Measurements from ENCODE around the gene ACP3.
"Not testable (repeated sequence)": the region's sequence is repeated elsewhere in the genome, so short reads cannot be mapped to it uniquely, and the experiment has no call there.

The ACP3 gene

DNA sequence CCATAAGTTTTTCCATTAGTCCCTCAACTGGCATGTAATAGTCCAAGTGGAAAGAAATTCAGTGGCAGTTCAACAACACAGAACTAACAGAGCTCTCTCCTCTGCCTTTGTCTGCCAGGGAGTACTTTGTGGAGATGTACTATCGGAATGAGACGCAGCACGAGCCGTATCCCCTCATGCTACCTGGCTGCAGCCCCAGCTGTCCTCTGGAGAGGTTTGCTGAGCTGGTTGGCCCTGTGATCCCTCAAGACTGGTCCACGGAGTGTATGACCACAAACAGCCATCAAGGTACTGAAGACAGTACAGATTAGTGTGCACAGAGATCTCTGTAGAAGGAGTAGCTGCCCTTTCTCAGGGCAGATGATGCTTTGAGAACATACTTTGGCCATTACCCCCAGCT is 39.4 kb downstream of the ACP3 start:
- DNase-seq (ENCODE audit: low read depth in 2 of 3, low spot score in 1 of 3), result no peak

GRCh38 chr3:132360717-132361116 is 43.5 kb downstream of the ACP3 start:
- no peak for DNase-seq (ENCODE audit: low read depth in 2 of 3, low spot score in 1 of 3)

GRCh38 chr3:132362329-132362728 is 45.1 kb downstream of the ACP3 start:
- DNase-seq (ENCODE audit: low read depth in 2 of 3, low spot score in 1 of 3), result no peak

GRCh38 chr3:132368515-132368914 is 51.3 kb downstream of the ACP3 start:
- DNase-seq (ENCODE audit: low read depth in 2 of 3, low spot score in 1 of 3), result no peak

DNA sequence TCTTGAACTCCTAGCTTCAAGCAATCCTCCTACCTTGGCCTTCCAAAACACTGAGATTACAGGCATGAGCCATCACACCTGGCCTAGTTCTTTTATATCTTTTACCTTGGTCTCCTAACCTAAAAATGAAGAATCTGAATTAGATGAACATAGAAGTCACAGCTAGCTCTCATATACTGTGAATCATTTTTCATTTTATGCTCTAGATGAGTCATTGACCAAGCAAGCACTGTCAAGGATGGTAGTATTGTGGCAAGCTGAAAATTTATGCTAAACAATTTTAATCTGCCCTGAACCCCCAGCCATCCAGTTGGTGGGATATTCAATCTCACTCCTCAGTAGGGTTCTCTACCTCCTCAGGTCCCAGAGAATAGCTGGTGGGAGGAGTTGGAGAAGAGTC is 51.8 kb downstream of the ACP3 start:
- DNase-seq (ENCODE audit: low read depth in 2 of 3, low spot score in 1 of 3), result no peak

- DNase-seq (ENCODE audit: low read depth in 2 of 3, low spot score in 1 of 3), result not testable (repeated sequence)
These were observed 59.7 kb downstream of the ACP3 start for GRCh38 chr3:132376945-132377354.

GRCh38 chr3:132378048-132378762 is 61.0 kb downstream of the ACP3 start:
- DNase-seq (ENCODE audit: low read depth in 2 of 3, low spot score in 1 of 3), result no peak

- DNase-seq (ENCODE audit: low read depth in 2 of 3, low spot score in 1 of 3), result no peak
These were observed 61.6 kb downstream of the ACP3 start for GRCh38 chr3:132378846-132379245.

- no peak for DNase-seq (ENCODE audit: low read depth in 2 of 3, low spot score in 1 of 3)
These were observed 63.7 kb downstream of the ACP3 start for GRCh38 chr3:132380920-132381319.

DNA sequence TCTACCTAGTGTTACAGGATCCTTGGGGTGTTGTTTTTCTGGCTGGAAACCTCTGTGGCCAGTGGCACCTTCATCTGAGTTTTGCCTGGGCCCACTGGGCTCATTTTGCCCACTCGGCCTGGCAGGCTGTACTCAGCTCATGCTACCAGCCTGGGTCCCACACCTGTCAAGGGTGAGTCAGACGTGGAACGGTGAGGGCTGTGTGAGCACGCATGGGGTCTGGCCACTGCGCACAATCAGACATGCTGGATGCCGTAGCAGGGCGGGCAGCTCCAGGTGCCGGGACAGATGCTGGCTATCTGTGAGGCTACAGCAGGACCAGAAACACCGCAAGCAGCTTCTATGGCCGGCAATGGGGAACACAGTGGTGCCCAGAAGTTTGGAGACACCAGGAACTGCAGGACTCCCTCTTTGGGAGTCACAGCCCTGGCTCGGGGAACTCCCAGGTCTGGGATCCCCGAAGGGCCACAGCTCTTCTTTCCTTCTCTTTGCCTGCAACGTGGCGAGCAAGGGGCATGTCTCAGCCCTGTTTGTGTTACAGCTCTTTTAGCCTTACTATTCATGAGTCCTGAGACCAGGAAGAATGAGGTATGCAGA is 64.2 kb downstream of the ACP3 start:
- DNase-seq (ENCODE audit: low read depth in 2 of 3, low spot score in 1 of 3), result no peak

DNA sequence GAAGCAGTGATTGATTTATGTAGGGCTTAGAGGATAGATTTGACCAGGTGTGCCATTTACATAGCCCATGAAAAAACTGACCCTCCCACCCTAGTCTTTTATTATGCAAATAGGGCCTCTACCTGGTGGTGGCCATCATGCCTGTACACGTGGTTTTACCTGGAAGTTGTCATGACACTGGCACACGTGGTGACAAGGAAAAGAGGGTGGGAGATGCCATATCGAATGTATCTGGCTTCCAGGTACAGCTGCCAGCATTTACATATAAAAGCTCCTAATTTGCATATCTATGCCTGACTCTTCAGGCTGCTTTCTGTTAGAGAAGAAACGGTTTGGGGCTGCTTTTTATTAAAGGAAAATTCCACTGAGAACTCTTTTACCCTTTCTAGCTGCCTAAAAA is 65.1 kb downstream of the ACP3 start:
- no peak for DNase-seq (ENCODE audit: low read depth in 2 of 3, low spot score in 1 of 3)

GRCh38 chr3:132382688-132383194 is 65.5 kb downstream of the ACP3 start:
- DNase-seq (ENCODE audit: low read depth in 2 of 3, low spot score in 1 of 3), result no peak

GRCh38 chr3:132386259-132386658 is 69.1 kb downstream of the ACP3 start:
- DNase-seq (ENCODE audit: low read depth in 2 of 3, low spot score in 1 of 3), result no peak

GRCh38 chr3:132392675-132393074 is 75.5 kb downstream of the ACP3 start:
- not testable (repeated sequence) for DNase-seq (ENCODE audit: low read depth in 2 of 3, low spot score in 1 of 3)

DNA sequence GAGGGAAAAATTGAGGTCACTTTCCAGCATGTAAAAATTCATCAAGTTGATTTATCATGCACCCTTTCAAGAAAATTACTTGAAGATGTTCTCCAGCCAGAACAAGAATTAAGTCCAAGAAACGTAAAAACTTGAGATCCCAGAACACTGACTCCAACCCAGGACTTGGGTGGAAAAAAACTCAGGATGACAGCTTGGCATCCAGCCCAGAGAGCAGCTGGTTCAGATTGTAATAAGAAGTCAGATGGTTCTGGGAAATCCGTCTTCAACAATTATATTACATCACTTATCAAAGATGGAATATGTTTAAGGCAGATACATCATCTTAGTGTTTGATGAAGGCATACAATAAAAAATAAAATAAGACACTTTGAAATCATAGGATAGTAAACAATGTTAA is 77.1 kb downstream of the ACP3 start:
- no peak for DNase-seq (ENCODE audit: low read depth in 2 of 3, low spot score in 1 of 3)

DNA sequence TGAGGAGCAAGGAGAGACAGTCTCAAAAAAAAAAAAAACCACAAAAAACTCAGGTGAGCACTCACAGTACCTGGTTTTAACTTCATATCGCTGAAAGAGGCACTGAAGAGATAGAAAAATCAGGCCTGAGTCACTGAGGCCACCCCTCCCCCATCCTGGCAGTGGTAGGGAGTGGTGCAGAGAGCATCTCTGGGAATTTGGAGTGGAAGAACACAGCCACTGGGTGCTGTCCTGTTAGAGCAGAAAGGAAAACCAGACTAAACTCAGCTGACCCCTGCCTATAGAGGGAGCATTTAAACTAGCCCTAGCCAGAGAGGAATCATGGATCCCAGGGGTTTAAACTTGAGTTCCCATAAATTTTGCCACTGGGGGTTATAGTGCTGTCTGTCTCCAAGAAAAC is 77.9 kb downstream of the ACP3 start:
- no peak for DNase-seq (ENCODE audit: low read depth in 2 of 3, low spot score in 1 of 3)

- DNase-seq (ENCODE audit: low read depth in 2 of 3, low spot score in 1 of 3), result no peak
These were observed 79.0 kb downstream of the ACP3 start for GRCh38 chr3:132396255-132396654.

- DNase-seq (ENCODE audit: low read depth in 2 of 3, low spot score in 1 of 3), result not testable (repeated sequence)
These were observed 79.6 kb downstream of the ACP3 start for GRCh38 chr3:132396776-132397175.

GRCh38 chr3:132399054-132399929 is 82.1 kb downstream of the ACP3 start:
- DNase-seq (ENCODE audit: low read depth in 2 of 3, low spot score in 1 of 3), result peak in 1 of 3 donors; percentile 24

DNA sequence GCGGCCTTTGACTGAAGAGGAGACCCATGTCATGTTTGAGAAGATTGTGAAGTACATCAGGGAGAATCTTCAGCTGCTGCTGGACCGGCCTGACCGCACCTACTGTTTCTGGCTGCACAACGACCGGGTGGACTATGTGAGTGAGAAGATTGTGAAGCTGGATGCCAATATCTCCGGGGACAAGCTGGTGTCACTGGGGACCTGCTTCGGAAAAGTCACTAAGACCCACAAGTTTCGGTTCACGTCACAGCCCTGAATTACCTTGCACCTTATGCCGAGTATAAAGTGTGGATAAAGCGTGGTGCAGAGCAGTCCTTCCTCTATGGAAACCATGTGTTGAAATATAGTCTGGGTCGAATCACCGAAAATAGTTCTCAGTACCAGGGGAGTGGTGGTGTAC is 84.0 kb downstream of the ACP3 start:
- DNase-seq (ENCODE audit: low read depth in 2 of 3, low spot score in 1 of 3), result no peak

DNA sequence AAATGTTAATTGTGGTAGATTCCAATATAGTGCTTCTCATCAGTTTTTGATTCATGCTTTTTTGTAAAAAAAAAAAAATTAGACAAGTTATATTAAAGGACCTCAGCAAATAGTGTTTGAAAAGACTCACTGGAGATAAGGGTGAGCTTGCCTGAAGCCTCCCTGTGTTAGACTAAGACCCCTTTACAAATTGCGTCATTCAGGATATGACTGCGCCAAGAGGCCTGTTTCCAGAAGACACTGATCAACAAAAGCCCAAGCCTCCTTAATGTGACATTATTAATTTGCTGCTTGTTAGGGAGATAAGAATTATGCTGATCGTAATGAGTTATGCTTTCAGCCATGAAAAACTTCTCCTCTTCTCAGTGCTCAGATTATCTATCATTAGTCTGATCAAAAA is 87.1 kb downstream of the ACP3 start:
- no peak for DNase-seq (ENCODE audit: low read depth in 2 of 3, low spot score in 1 of 3)

GRCh38 chr3:132405188-132405587 is 88.0 kb downstream of the ACP3 start:
- DNase-seq (ENCODE audit: low read depth in 2 of 3, low spot score in 1 of 3), result no peak
